DMS53 treated with DMSO at 0.1 percent for 48 hours (cell line): ENCODE measurements around the gene DIAPH3.

Experiments
- DNase-seq: peaks from one replicate; lab custom pipeline; 2025; ENCODE audit not compliant: unreplicated experiment; lab: John Stamatoyannopoulos, UW

The DIAPH3 gene

GRCh38 chr13:59970847-59971246 is 192.9 kb downstream of the DIAPH3 start:
- no peak for DNase-seq

- no peak for DNase-seq
These were observed 199.9 kb downstream of the DIAPH3 start for GRCh38 chr13:59963827-59964226.

DNA sequence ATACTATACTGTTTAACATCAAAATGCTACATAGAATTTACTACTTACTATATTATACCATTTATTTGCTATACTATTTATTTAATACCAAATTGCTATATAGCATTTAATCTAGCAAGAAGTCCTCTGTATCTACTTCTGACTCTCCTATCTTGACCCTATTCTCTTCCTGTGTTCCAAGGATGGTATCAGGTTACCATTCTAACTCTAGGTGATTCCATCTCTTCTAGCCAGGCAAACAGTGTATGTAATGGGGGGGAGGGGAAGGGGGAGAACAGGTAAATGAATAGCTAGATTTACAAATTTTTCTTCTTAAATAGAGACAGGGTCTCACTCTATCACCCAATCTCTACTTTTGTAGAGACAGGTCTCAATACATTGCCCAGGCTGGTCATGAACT is 200.3 kb downstream of the DIAPH3 start:
- no peak for DNase-seq

- DNase-seq: no peak
These were observed 201.4 kb downstream of the DIAPH3 start for GRCh38 chr13:59962343-59962742.

- no peak for DNase-seq
These were observed 203.0 kb downstream of the DIAPH3 start for GRCh38 chr13:59960683-59961082.

DNA sequence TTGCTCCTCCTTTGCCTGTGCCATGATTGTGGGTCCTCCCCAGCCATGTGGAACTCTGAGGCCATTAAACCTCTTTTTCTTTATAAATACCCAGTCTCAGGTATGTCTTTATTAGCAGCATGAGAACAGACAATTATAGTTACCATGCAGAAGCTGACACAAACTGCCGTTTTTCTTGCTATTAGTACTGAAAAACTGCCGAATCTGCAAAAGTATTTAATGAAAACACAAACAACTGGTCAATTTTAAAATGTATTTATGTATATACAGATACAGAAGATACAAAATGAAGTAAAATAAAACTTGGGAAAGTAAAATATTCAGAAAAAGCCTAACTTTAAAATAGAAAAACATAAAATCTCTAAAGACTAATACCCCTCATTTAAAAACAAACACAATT is 206.3 kb downstream of the DIAPH3 start:
- DNase-seq: no peak

GRCh38 chr13:59954601-59955000 is 209.1 kb downstream of the DIAPH3 start:
- DNase-seq: no peak

- no peak for DNase-seq
These were observed 212.7 kb downstream of the DIAPH3 start for GRCh38 chr13:59951011-59951410.

DNA sequence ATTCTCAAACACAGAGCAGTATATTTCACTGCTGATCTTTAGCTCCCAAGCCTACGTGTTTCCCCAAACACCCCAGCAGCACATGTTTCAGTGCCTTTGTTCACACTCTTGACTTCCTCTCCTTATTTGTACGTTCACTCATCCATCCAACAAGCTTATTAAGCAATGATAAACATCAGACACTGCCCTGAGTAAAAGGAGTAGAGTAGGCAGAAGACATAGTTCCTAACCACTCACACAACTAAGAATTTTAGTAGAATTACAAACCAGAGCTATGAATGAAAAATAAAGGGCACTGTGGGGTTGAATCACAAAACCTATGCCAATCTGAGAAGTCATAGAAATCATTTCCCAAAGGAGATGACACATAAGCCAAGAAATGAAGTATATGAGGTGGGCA is 213.5 kb downstream of the DIAPH3 start:
- no peak for DNase-seq

GRCh38 chr13:59948686-59949085 is 215.0 kb downstream of the DIAPH3 start:
- DNase-seq: no peak

DNA sequence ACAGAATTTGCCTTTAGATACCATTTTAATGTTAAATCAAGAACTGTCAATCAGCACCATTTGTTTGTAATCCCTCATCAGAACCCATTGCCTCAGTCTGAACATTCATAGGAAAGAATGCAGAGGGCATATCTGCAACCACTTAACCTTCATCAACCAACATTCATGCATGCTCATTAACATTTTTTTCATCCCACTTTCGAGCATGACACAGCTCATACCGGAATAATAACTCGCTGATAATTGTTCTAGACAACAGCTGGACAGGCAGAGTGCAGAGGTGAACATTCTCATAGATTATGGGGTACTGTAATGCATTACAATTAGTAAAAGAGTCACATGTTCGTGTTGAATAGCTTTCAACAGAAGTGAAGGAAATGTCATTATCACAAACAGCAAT is 216.8 kb downstream of the DIAPH3 start:
- DNase-seq: no peak

GRCh38 chr13:59931621-59932020 is 232.1 kb downstream of the DIAPH3 start:
- DNase-seq: no peak

DNA sequence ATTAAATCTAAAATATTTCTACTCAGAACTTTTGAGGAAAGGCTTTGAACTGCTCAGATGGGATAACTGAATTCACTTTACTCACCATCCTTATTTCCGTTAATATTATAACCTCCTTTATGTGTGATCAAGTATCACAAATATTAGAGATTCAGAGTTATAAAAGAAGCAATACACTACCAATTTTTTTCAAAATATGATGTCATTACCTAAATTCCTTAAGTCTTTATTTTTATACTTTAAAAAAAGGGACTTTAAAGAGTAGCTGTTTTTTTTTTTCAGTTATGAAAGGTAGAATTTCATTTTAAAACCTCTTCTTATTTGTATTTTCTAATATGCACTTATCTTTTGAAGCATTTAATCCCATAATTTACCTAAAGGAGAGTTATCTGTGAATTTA is 239.5 kb downstream of the DIAPH3 start:
- no peak for DNase-seq

DNA sequence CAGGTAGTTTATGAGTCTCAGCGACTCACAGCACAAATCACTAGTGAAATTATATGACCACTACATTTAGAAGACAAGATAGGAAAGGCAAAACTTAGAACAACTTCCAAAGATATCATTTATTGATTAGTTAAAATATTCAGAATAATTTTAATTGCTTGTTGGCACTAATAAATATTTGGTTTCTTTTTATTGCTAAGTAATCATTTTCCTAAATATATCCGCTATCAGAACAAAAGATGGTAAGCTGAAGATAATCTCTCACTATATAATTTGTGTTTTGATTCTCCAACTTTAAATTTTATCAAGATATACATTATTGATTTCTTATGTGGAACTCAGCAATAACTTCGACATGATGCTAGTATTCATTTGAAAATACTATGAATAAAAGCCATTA is 248.5 kb downstream of the DIAPH3 start:
- no peak for DNase-seq

DNA sequence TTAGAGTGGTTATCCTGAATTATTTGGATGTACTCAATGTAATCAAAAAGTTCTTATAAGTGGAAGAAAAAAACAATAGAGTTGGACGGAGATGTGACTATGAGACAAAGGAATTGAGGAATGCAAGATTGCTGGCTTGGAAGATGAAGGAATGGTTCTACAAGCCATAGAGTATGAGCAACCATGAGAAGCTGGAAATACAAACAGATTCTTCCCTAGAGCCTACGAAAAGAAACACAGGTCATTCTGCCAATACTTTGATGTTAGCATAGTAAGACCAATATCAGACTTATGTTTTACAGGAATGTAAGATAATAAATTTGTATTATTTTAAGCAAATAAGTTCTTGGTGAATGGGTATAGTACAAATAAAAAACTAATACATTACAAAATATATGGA is 249.2 kb downstream of the DIAPH3 start:
- DNase-seq: no peak

- DNase-seq: no peak
These were observed 257.2 kb downstream of the DIAPH3 start for GRCh38 chr13:59906413-59907049.

GRCh38 chr13:59901191-59901590 is 262.5 kb downstream of the DIAPH3 start:
- DNase-seq: no peak

DNA sequence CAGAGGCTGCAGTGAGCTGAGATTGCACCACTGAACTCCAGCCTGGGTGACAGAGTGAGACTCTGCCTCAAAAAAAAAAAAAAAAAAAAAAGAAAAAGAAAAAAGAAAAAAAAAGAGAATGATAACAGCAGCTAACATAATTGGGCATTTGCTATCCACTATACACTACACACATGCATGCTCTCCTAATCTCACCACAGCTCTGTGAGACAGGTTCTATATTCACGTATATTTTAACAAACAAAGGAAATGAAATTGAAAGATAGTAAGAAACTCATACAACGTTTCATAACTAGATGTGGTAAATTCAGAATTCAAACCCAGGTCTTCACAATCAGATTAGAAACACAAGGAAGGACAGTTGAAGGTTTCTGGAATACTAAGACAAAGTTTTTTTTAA is 265.7 kb downstream of the DIAPH3 start:
- DNase-seq: no peak

- DNase-seq: no peak
These were observed 270.5 kb downstream of the DIAPH3 start for GRCh38 chr13:59893266-59893665.

DNA sequence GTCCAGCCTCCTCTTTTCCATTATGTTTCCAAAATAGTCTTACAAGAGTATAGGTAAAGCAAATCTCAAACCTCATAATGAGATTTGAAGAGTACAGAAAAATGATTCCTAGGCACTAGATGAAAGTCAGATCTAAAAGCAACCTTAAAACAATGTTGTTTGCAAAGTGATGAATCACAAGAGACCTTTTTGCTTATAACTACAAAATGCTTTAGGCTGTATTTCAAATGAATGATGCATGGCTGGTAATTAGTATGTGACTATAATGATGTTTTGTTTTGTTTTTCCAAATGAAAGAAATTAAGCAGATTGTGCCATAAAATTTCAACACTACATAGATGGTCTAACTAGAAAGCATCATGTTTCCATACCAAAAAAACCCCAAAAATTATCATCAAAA is 272.7 kb downstream of the DIAPH3 start:
- no peak for DNase-seq

DNA sequence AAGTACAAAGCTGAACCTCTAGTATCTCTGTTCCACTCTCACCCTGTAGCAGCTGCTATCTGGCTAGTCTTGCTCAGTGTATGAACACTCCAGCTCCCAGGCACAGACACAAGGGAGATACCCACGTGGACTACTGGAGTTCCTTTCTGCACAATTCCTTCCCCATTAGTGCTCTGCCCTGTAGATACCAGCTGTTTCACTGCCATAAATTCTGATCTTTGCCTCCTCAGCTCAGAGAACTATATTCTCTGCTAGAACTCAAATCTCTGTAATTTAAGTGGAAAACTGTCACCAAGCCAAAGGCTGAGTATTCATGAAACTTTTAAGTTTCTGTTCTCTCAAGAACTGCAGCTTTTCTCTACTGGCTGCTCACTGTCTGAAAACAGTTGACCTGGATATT is 273.7 kb downstream of the DIAPH3 start:
- no peak for DNase-seq

DNA sequence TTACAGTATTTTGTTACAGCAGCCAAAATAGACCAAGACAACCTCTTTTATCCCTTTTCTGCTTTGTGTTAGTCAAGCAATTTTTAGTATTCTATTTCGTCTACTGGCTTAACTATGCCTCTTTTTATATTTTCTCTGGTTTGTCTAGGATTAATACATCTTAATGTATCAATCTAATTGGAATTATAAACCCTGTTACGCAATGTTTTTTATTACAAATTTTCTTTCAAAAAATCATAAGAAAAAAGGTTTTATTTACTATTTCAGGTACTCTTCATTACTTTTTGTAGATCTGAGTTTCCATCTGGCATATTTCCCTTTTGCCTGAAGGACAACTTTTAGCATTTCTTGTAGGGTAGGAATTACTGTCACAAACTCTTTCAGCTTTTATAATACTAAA is 275.3 kb downstream of the DIAPH3 start:
- DNase-seq: no peak

DNA sequence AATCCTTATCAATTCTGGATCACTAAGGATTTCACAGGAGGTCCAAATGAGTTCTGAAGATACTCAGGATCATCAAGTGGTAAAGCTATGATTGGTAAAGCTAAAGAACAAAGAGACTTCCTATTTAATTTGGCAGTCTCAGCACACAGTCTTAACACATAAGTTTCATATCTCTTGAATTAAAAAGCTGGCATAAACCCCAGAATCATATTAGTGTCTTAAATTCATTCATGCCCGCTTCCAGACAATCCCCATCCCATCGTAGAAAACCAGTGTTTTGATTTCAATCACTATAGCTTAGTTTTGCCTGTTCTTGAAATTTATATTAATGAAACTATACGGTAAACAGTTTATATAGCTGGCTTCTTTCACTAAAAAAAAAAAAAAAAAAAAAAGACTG is 278.7 kb downstream of the DIAPH3 start:
- DNase-seq: no peak

DNA sequence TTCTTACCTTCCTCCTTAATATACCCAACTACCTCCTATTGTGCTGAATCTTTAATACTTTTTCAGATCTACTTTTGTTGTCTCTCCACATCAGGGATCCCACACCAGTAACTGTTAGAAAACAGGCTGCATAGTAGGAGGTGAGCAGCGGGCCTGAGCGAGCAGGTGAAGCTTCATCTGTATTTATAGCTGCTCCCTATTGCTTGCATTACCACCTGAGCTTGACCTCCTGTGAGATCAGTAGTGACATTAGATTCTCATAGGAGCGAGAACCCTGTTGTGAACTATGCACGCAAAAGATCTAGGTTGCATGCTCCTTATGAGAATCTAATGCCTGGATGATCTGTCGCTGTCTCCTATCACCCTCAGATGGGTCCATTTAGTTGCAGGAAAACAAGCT is 279.8 kb downstream of the DIAPH3 start:
- no peak for DNase-seq
